ENCODE measurements around the gene OR10AD1. TPM values are rescaled to one million over a fixed set of nuclear protein-coding genes. Genes with fewer than 3 reads are reported as not detected.
A peak's percentile ranks its signal among the peaks of the same experiment; 100 is the strongest.

Gene OR10AD1
- total RNA-seq, 2 experiments from 2014 or later: not detected

GRCh38 chr12:48160807-48161206, 42.3 kb downstream of the OR10AD1 start:
- intact Hi-C loops (cut with micrococcal nuclease; ENCODE audit: unreplicated experiment): no loop called here
- TF ChIP-seq CTCF (conservative IDR thresholded peaks at IDR 0.05; ENCODE audit: low read length): no peak
- no peak for TF ChIP-seq EZH2phosphoT487 (IDR thresholded peaks at IDR 0.05; ENCODE audit: borderline replicate concordance, low read depth, low read length)
- Histone ChIP-seq H3K9me3 (ENCODE audit: low read length) (no peaks in the 10 kb centered on the region), H3K4me3 (ENCODE audit: low read depth, low read length, poor library complexity, severe bottlenecking) (no peak overlapping the region), H3K27ac (ENCODE audit: low read depth, low read length, poor library complexity, severe bottlenecking) (no peak overlapping the region), H3K79me2 (ENCODE audit: insufficient read depth, low read depth, low read length) (peaks cover 10% of the 10 kb centered on the region), H2AFZ (ENCODE audit: low read length) (no peak overlapping the region), H3K4me1 (ENCODE audit: insufficient read depth, low read length, poor library complexity, severe bottlenecking) (peaks cover 13% of the 10 kb centered on the region), H4K20me1 (ENCODE audit: insufficient read depth, low read length) (no peaks in the 10 kb centered on the region), H3K36me3 (ENCODE audit: insufficient read depth, low read length) (no peaks in the 10 kb centered on the region), H3K4me2 (ENCODE audit: low read length) (no peak overlapping the region), H3K9me2 (ENCODE audit: insufficient read depth, low read length) (no peaks in the 10 kb centered on the region)
- no TSS peak for BruUV-seq (replicated peaks)
- ChIA-PET POLR2A (interaction anchor here (0.7 kb wide), 1 partner anchor 10 kb away, joined by 3 read pairs; no protein-coding TSS in a partner anchor), CTCF (ENCODE audit: unreplicated experiment) (no interaction called here)
- no peak for DNase-seq (ENCODE audit: low spot score)

- Histone ChIP-seq H3K9me2 (ENCODE audit: insufficient read depth, low read length) (no peaks in the 10 kb centered on the region), H4K20me1 (ENCODE audit: insufficient read depth, low read length) (no peaks in the 10 kb centered on the region), H3K79me2 (ENCODE audit: insufficient read depth, low read depth, low read length) (peaks cover 10% of the 10 kb centered on the region), H3K4me2 (ENCODE audit: low read length) (no peak overlapping the region), H2AFZ (ENCODE audit: low read length) (no peak overlapping the region), H3K9me3 (ENCODE audit: low read length) (no peaks in the 10 kb centered on the region), H3K4me3 (ENCODE audit: low read depth, low read length, poor library complexity, severe bottlenecking) (no peak overlapping the region), H3K4me1 (ENCODE audit: insufficient read depth, low read length, poor library complexity, severe bottlenecking) (peaks cover 13% of the 10 kb centered on the region), H3K27ac (ENCODE audit: low read depth, low read length, poor library complexity, severe bottlenecking) (no peak overlapping the region), H3K36me3 (ENCODE audit: insufficient read depth, low read length) (no peaks in the 10 kb centered on the region)
- intact Hi-C loops (cut with micrococcal nuclease; ENCODE audit: unreplicated experiment): no loop called here
- ChIA-PET POLR2A (interaction anchor here (0.7 to 1.2 kb wide), 4 partner anchors 10 to 106 kb away, joined by 3 read pairs; no protein-coding TSS in a partner anchor), CTCF (ENCODE audit: unreplicated experiment) (no interaction called here)
- no peak for DNase-seq (ENCODE audit: low spot score)
- no peak for TF ChIP-seq CTCF (conservative IDR thresholded peaks at IDR 0.05; ENCODE audit: low read length)
- TF ChIP-seq EZH2phosphoT487 (IDR thresholded peaks at IDR 0.05; ENCODE audit: borderline replicate concordance, low read depth, low read length): no peak
- no TSS peak for BruUV-seq (replicated peaks)
Observed at GRCh38 chr12:48160046-48160445, 43.0 kb downstream of the OR10AD1 start.

GRCh38 chr12:48157889-48158370, 45.2 kb downstream of the OR10AD1 start:
- ChIA-PET CTCF (ENCODE audit: unreplicated experiment) (interaction anchor here (0.6 to 1.0 kb wide), 2 partner anchors 53 to 179 kb away, joined by 3 read pairs; no protein-coding TSS in a partner anchor), POLR2A (interaction anchor here (0.9 to 1.9 kb wide), 14 partner anchors 10 to 169 kb away, joined by 3 to 17 read pairs (median 4); partner anchors contain the start of genes PFKM and SENP1)
- H3K9me2 ChIP-seq (ENCODE audit: insufficient read depth, low read length): no peaks in the 10 kb centered on the region
- intact Hi-C loops (cut with micrococcal nuclease; ENCODE audit: unreplicated experiment): loop anchor here (1.0 to 2.0 kb wide), 4 partner anchors 39 to 451 kb away; partner anchors contain the start of genes PFKM and RPAP3
- peak overlapping the region; percentile 87 for H2AFZ ChIP-seq (ENCODE audit: low read length)
- BruUV-seq (replicated peaks): no TSS peak
- peaks cover 10% of the 10 kb centered on the region for H3K79me2 ChIP-seq (ENCODE audit: insufficient read depth, low read depth, low read length)
- H3K36me3 ChIP-seq (ENCODE audit: insufficient read depth, low read length): peaks cover 5% of the 10 kb centered on the region
- peak overlapping the region; percentile 64 for H3K27ac ChIP-seq (ENCODE audit: low read depth, low read length, poor library complexity, severe bottlenecking)
- peak overlapping the region; percentile 81 for H3K4me3 ChIP-seq (ENCODE audit: low read depth, low read length, poor library complexity, severe bottlenecking)
- H3K9me3 ChIP-seq (ENCODE audit: low read length): no peaks in the 10 kb centered on the region
- DNase-seq (ENCODE audit: low spot score): peak; percentile 19
- H3K4me1 ChIP-seq (ENCODE audit: insufficient read depth, low read length, poor library complexity, severe bottlenecking): peaks cover 13% of the 10 kb centered on the region
- H4K20me1 ChIP-seq (ENCODE audit: insufficient read depth, low read length): no peaks in the 10 kb centered on the region
- peak overlapping the region; percentile 67 for H3K4me2 ChIP-seq (ENCODE audit: low read length)
- 0 out of 2 replicates have a peak, but pooled peaks have one; percentile 4 for TF ChIP-seq CTCF (conservative IDR thresholded peaks at IDR 0.05; ENCODE audit: low read length)
- no peak for TF ChIP-seq EZH2phosphoT487 (IDR thresholded peaks at IDR 0.05; ENCODE audit: borderline replicate concordance, low read depth, low read length)
